Lower lobe of right lung (tissue), 2 donors: ENCODE data around the gene D2HGDH. TPM values are rescaled to one million over a fixed set of nuclear protein-coding genes. Genes with fewer than 3 reads are reported as not detected.

Experiments
- ATAC-seq, 2 donors: fragments of 200-7000 bp; cut with Tn5 transposase; one replicate each; pipeline ENCODE4 v1.9.1; 2020 to 2022; ENCODE audit warnings: mild to moderate bottlenecking in 2 of 2, moderate library complexity in 2 of 2
- DNase-seq: peaks from one replicate; pipeline ENCODE4 v3.0.0-alpha.2; 2020
- H3K27ac ChIP-seq: fragments of 200-600 bp; one replicate; pipeline ENCODE4 v1.8.0; 2022
- H3K27me3 ChIP-seq: fragments of 200-600 bp; one replicate; pipeline ENCODE4 v1.8.0; 2022; ENCODE audit warnings: low read depth
- H3K36me3 ChIP-seq: fragments of 200-600 bp; one replicate; pipeline ENCODE4 v1.8.0; 2022; ENCODE audit warnings: mild to moderate bottlenecking
- H3K4me1 ChIP-seq: fragments of 200-600 bp; one replicate; pipeline ENCODE4 v1.8.0; 2022
- H3K4me3 ChIP-seq: fragments of 200-600 bp; one replicate; pipeline ENCODE4 v1.8.0; 2022; ENCODE audit warnings: mild to moderate bottlenecking
- H3K9me3 ChIP-seq: fragments of 200-600 bp; one replicate; pipeline ENCODE4 v1.8.0; 2022
- intact Hi-C: fragments of 100-400 bp; cut with DNase I; formaldehyde crosslinking; loops from one replicate; pipeline ENCODE4 v1.11.0; 2022
- total RNA-seq: library from RNA; stranded (reverse); fragmentation: NEBNext Ultra II Directional; extraction: Animal tissue kit (Norgen Biotek cat#: 25700); gene quantifications from one replicate; pipeline ENCODE4 v1.2.1, GENCODE V29; 2021
- TF ChIP-seq, protein P1 (sequence below): fragments of 200-600 bp; IDR thresholded peaks from one replicate; pipeline ENCODE4 v1.8.0; 2022; ENCODE audit warnings: antibody characterized with exemption, mild to moderate bottlenecking
- donor health status: DM: no; HTN: yes; CAD: no; lungs with severe emphysema.

The D2HGDH gene
- total RNA-seq, 1 donor from 2014 or later, result 29.4 TPM

DNA sequence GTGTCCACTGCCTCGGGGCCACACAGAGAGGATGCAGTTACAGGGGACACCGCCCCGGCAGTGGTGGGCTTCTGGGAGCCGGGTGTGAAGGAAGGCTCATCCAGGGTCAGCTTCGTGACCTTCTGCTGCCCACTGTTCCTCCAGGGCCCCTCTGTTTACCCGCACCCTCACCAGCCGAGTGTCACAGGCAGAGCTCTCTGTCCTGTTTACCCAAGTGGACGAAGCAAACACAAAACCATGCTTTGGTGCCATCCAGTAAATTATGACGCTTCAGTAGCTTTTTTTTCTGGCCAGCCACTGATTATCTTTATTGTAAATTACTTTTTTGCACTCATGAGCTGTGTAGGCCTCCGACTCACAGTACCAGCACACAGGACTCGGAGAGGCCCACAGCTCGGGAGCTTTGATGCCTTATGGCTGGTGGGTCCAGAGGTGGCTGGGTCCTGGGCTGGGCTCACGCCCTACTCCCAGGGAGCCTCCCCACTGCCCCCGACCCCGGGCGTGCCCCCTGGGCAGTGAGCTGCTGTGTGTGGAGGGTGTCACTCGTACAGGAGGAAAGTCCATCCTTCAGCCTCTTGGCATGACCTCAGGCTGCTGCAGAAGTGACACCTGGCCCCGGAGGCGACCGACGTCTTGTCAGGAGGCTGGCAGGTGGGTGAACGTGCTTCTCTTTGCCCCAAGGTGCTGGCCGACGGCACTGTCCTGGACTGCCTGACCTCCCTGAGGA, 9.8 kb downstream of the D2HGDH start:
- TF ChIP-seq, protein P1, sequence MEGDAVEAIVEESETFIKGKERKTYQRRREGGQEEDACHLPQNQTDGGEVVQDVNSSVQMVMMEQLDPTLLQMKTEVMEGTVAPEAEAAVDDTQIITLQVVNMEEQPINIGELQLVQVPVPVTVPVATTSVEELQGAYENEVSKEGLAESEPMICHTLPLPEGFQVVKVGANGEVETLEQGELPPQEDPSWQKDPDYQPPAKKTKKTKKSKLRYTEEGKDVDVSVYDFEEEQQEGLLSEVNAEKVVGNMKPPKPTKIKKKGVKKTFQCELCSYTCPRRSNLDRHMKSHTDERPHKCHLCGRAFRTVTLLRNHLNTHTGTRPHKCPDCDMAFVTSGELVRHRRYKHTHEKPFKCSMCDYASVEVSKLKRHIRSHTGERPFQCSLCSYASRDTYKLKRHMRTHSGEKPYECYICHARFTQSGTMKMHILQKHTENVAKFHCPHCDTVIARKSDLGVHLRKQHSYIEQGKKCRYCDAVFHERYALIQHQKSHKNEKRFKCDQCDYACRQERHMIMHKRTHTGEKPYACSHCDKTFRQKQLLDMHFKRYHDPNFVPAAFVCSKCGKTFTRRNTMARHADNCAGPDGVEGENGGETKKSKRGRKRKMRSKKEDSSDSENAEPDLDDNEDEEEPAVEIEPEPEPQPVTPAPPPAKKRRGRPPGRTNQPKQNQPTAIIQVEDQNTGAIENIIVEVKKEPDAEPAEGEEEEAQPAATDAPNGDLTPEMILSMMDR, result no peak
- DNase-seq (no peak), ATAC-seq (peak in 1 of 2 donors; percentile 5)
- peaks cover 31% of the 10 kb centered on the region for H3K36me3 ChIP-seq
- no peak overlapping the region for H3K27ac ChIP-seq
- no peaks in the 10 kb centered on the region for H3K27me3 ChIP-seq
- no peak overlapping the region for H3K4me3 ChIP-seq
- intact Hi-C loops, result no loop called here
- H3K4me1 ChIP-seq, result no peaks in the 10 kb centered on the region
- no peaks in the 10 kb centered on the region for H3K9me3 ChIP-seq

DNA sequence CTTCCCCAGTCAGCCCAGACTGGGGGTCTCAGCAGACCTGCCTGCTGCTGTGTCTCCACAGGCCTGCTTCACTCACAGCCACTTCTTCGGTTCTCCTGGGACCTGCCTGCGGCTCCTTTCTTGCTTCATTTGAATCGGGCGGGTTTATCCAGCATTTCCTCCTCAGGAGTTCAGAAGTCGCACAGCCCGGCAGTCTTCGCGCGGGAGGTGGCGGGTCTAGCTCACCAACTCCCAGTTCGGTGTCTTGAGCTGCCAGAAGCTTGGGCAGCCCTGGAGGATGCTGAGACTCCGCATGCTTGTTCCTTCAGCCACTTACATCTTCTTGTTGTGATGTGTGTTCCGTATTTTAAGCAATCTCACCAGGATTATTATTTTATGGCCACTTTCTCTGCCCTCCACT, 10.8 kb downstream of the D2HGDH start:
- intact Hi-C loops, result no loop called here
- DNase-seq (no peak), ATAC-seq (no peak)
- no peaks in the 10 kb centered on the region for H3K4me1 ChIP-seq
- peaks cover 33% of the 10 kb centered on the region for H3K36me3 ChIP-seq
- TF ChIP-seq, protein P1, result no peak
- H3K4me3 ChIP-seq, result no peak overlapping the region
- H3K27ac ChIP-seq, result no peak overlapping the region
- H3K9me3 ChIP-seq, result no peaks in the 10 kb centered on the region
- H3K27me3 ChIP-seq, result no peaks in the 10 kb centered on the region

DNA sequence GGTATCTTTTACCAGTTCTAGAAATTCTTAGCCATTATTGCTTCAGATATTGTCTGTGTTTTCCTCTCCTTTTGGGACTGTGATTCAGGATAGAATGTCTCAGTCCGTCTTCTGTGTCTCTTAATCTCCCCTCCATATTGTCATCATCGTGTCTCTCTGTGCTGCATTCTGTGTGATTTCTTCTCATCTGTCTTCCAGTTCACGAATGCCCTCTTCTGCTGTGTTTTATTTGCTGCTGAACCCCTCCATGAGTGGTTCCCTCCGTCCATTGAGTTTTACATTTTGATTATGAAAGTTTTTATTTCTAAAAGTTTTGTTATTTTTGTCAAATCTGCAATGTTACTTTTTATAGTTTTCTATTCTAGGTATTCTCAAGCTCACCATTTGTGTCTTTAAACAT, 11.7 kb downstream of the D2HGDH start:
- no peak for DNase-seq
- Histone ChIP-seq H3K4me3 (no peak overlapping the region), H3K27me3 (no peaks in the 10 kb centered on the region), H3K36me3 (peaks cover 36% of the 10 kb centered on the region), H3K4me1 (no peaks in the 10 kb centered on the region), H3K27ac (no peak overlapping the region), H3K9me3 (no peaks in the 10 kb centered on the region)
- no peak for ATAC-seq
- TF ChIP-seq, protein P1, result no peak
- intact Hi-C loops, result no loop called here

DNA sequence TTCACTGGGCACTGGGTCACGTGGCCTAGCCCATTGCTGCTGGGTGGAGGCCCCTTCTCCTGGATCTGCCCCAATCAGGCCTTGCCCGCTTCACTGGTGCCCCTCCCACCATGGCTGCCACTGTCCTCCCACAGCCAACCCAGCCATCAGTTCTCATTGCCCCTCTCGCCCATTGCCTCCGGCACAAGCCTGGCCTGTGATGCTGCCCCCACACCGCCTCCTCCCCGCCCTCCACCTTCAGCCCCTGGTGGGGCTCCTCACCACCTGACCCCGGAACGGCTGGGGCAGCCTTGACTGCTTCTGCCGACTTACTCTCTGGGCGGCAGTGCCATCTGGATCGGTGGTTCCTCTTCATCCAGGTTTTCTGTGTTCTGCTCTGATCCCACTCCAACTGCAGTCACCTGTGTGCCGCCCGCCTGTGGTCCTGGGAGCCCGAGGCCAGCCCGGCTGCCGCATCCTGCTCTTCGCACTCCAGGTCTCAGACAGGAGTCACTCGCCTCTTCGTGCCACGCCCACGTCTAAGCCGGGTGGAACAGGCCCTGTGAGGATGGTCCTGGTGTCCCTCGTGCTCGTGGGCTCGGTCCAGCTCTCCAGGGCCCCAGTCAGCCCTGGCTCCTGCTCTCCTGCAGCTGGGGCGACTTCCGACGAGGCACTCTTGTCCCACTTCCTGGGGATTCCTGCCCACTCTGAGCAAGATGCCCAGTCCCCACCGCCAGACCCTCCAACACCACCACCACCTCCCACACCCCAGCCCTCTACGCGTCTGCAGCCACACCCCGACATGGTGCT, 14.2 kb downstream of the D2HGDH start:
- DNase-seq, result no peak
- no peaks in the 10 kb centered on the region for H3K4me1 ChIP-seq
- H3K9me3 ChIP-seq, result no peaks in the 10 kb centered on the region
- no peaks in the 10 kb centered on the region for H3K27me3 ChIP-seq
- no peak overlapping the region for H3K4me3 ChIP-seq
- ATAC-seq, result no peak
- intact Hi-C loops, result no loop called here
- H3K36me3 ChIP-seq, result peaks cover 37% of the 10 kb centered on the region
- no peak overlapping the region for H3K27ac ChIP-seq
- TF ChIP-seq, protein P1, result no peak

DNA sequence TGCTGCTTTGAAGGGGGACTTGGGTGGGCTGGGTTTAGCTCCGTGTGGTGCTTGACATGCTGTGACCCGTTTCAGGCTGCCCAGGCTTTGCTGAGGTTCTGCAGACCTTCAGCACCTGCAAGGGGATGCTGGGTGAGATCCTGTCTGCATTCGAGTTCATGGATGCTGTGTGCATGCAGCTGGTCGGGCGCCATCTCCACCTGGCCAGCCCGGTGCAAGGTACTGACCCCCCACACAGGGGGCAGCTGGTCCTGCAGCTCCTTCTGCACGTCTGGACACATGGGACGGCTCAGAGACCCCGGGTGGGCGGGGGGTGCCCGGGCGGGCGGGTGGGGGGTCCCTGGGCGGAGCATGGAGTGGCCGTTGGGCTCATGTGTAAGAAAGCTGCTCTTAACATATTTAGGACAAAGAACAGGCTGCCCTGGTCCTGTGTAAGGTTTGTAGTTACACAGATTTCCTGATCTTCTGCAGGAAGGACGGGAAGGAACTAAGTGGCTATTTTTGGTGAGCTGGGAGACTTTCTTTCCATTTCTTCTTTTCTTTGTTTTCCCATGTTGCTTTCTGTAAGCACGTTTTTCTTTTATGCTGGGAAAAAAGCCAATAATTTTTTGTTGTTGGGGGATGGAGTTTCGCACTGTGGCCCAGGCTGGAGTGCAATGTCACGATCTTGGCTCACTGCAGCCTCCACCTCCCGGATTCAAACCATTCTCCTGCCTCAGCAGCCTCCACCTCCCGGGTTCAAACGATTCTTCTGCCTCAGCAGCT, 15.8 kb downstream of the D2HGDH start:
- ATAC-seq, result no peak
- intact Hi-C loops, result no loop called here
- TF ChIP-seq, protein P1, result no peak
- H3K4me1 ChIP-seq, result no peaks in the 10 kb centered on the region
- no peak for DNase-seq
- H3K4me3 ChIP-seq, result no peak overlapping the region
- H3K27ac ChIP-seq, result no peak overlapping the region
- H3K36me3 ChIP-seq, result peaks cover 36% of the 10 kb centered on the region
- no peaks in the 10 kb centered on the region for H3K9me3 ChIP-seq
- H3K27me3 ChIP-seq, result no peaks in the 10 kb centered on the region
